ENCODE results near the gene SPARCL1.
"Not testable (repeated sequence)": the region's sequence is repeated elsewhere in the genome, so short reads cannot be mapped to it uniquely, and the experiment has no call there.

SPARCL1 gene

GRCh38 chr4:87442889-87443288 lies 86.3 kb downstream of the SPARCL1 start:
- no peak for DNase-seq (ENCODE audit: low read depth in 2 of 2)

GRCh38 chr4:87433342-87433741 lies 95.8 kb downstream of the SPARCL1 start:
- DNase-seq (ENCODE audit: low read depth in 2 of 2) = no peak

- DNase-seq (ENCODE audit: low read depth in 2 of 2) = no peak
These were observed 99.1 kb downstream of the SPARCL1 start for GRCh38 chr4:87430038-87430437.

GRCh38 chr4:87428979-87429378 lies 100.2 kb downstream of the SPARCL1 start:
- no peak for DNase-seq (ENCODE audit: low read depth in 2 of 2)

- no peak for DNase-seq (ENCODE audit: low read depth in 2 of 2)
These were observed 101.7 kb downstream of the SPARCL1 start for GRCh38 chr4:87427518-87427868.

- no peak for DNase-seq (ENCODE audit: low read depth in 2 of 2)
These were observed 102.2 kb downstream of the SPARCL1 start for GRCh38 chr4:87426865-87427517.

GRCh38 chr4:87425711-87426110 lies 103.5 kb downstream of the SPARCL1 start:
- DNase-seq (ENCODE audit: low read depth in 2 of 2) = no peak

GRCh38 chr4:87424099-87424543 lies 105.1 kb downstream of the SPARCL1 start:
- not testable (repeated sequence) for DNase-seq (ENCODE audit: low read depth in 2 of 2)
